NK-92 (cell line): ENCODE data around the gene ANKRD23.

ENCODE experiments used
- DNase-seq: peaks from one replicate; lab custom pipeline; 2025; ENCODE audit not compliant: unreplicated experiment; lab: John Stamatoyannopoulos, UW

The ANKRD23 gene

GRCh38 chr2:96839875-96840850, 3.7 kb downstream of the ANKRD23 start:
- no peak for DNase-seq

DNA sequence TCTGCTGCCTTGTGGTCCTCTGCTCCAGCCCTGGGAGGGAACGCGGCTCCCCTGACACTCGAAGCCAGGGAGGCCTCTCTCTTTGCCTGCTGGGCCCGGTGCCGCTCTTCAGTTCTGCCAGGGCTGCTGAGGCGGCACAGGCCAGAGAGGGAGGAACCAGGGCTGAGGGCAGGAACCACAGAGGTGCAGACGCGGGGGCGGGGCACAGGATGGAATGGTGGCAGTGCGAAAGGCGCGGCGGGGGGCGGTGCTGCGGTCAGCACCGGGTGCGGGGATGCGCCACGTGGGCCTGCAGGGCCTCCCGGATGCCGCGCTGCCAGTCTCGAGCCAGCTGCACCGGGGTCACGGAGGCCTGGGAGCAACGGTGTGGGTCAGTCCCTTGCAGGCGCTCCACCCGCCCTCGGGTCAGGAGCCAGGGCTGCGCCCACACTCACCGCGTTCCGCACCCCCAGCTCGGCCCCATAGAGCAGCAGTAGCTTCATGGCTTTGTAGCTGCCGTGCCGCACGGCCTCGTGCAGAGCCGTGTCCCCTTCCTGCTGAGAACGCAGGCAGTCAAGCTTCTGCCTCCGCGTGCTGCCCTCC, 4.4 kb downstream of the ANKRD23 start:
- no peak for DNase-seq

DNA sequence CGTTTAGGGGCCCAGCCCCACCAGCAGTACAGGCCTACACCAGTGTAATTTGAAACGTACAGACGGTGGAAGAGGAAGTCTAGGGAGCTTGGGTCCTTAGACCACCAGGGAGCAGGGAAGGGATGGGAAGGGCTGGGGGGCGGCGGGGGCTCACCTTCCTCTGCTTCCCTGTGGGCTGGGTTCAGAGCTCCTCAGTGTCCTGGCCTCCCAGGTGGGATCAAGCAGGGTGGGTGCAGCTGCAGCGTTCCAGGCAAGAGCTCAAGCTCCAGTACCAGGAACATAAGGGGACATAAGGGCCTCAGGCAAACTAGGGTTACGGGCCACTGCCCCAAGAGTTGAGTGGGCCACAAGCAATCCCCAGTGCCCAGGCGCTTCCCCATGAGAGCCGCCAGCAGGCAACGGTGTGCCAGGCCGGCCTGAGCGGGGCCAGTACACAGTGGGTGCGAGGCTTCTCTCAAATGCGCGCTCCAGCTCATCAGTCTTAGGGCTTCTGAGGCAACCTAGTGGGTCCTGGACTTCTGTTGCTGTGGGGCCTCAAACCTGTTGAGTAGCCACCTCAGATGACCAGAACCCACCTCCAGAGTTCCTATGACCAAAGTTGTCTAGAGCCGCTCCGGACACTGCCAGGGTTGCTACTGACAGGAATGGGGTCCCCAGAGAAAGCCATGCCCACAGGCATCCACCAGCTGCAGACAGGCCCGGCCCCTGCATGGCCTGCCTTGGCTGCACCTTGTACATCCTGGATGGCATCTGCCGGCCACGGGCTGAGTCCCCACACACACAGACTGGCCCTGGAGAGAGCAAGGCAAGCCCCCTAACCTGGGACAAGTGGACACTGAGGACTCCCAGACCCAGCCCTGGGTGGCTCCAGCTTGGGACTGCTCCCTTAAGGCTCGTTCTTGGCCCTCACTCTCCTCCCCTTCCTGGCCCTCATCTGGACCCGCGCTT, 5.2 kb downstream of the ANKRD23 start:
- DNase-seq, result no peak

GRCh38 chr2:96837575-96837974, 6.2 kb downstream of the ANKRD23 start:
- DNase-seq, result no peak

GRCh38 chr2:96835830-96836229, 8.0 kb downstream of the ANKRD23 start:
- DNase-seq, result no peak

GRCh38 chr2:96832754-96833507, 10.9 kb downstream of the ANKRD23 start:
- no peak for DNase-seq

- DNase-seq, result no peak
Observed at GRCh38 chr2:96832408-96832753, 11.4 kb downstream of the ANKRD23 start.

- no peak for DNase-seq
Observed at GRCh38 chr2:96831679-96832078, 12.1 kb downstream of the ANKRD23 start.

GRCh38 chr2:96830044-96830562, 13.7 kb downstream of the ANKRD23 start:
- no peak for DNase-seq

GRCh38 chr2:96828874-96829273, 14.9 kb downstream of the ANKRD23 start:
- no peak for DNase-seq

- DNase-seq, result no peak
Observed at GRCh38 chr2:96828436-96828835, 15.4 kb downstream of the ANKRD23 start.

GRCh38 chr2:96826546-96827278, 17.1 kb downstream of the ANKRD23 start:
- DNase-seq, result no peak

GRCh38 chr2:96825057-96825456, 18.8 kb downstream of the ANKRD23 start:
- no peak for DNase-seq

DNA sequence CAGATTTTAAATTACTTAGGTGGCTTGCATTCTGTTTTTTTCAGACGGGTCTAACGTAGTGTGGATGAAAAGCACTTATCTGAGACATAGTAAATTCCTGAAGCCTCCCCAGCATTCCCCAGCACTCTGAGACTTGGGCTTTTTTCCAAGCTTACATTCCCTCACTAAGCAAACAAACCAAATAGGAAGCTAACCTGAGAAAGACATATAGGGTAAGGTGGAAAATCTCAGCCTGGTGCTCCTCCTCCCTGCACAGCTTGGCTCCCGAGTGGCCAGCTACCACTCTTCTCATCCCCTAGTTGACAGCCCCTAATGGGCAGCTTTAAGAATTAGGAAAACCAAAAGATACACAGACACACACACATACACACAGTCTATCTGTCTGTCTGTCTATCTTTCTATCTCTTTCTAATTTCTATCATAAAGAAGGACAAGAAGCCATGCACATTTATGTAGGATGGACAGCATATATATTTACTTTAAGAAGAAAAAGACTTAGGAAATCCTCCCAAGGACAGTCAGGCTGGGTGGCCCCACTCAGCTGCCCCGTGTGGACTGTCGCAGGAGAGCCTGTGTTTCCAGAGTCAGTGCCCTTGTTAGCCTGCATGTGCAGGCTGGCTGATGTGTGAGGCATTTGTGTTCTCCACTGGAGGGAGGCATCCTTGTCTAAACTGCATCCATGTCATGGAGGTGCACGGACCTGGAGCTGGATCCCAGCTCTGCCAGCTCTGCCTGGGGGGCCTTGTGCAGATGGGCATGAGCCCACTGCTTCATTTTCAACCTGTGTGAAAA, 19.5 kb downstream of the ANKRD23 start:
- DNase-seq, result no peak

GRCh38 chr2:96823198-96823597, 20.6 kb downstream of the ANKRD23 start:
- no peak for DNase-seq

GRCh38 chr2:96822786-96823185, 21.0 kb downstream of the ANKRD23 start:
- DNase-seq, result no peak

DNA sequence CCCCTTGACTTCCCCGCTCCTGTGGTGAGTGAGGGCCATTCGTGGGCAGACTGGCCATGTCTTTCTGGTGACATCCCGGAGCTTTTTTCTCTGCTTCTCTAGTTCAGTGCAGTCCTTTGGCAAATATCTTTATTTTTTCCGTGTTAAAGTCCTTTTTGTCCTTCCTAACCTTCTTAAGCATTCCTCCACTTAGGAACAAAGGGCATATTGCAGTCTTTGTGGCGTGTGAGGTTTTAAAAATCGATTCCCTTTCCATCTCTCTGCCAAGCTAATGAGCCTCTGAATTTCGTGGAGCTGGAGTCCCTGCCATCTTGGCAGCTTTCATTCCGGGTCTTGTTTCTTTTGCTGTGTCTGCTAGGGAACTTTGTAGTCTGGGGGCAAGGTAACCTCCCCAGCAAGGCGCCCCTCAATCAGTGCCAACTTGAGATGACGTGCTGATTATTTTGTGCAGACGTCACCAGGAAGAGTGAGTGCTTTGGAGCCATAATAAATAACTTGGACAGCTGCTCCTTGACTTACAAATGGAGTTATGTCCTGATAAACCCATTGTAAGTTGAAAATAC, 22.6 kb downstream of the ANKRD23 start:
- no peak for DNase-seq

DNA sequence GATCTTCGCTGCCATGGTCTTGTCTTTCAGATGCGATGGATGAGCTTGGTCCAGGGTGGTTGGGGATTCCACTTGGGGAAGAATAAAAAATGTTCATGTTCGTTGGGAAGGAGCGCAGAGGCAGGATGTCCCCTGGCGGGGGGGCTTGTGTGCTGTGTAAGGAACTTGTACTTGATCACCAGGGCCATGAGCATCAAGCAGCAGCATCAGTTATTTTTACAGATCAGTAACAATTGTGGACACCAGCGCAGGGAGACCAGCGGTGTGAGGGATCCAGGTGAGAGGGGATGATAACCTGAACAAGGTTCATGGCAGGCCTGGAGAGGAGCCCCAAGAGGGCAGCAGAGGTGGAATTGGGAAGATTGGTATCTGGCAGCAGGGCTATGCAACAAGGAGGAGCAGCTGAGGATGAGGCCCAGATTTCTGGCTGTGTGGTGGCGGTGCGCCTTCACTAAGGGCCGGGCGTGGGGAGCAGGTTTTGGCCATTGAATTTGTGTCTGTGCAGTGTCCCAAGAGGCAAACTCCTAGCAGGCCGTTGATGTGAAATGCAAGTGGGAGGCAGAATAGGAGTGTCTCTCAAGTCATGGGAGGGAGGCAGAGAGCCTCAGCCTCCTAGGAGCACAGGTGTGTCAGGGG, 23.8 kb downstream of the ANKRD23 start:
- no peak for DNase-seq
